Upper lobe of left lung (tissue), 6 donors: ENCODE results near the gene CENPM. TPM values are rescaled to one million over a fixed set of nuclear protein-coding genes. Genes with fewer than 3 reads are reported as not detected.

Experiments used
- ATAC-seq, 2 donors: fragments of 200-7000 bp; cut with Tn5 transposase; one replicate each; pipeline ENCODE4 v1.9.1; 2022; ENCODE audit warnings: mild to moderate bottlenecking in 2 of 2, moderate library complexity in 2 of 2; ENCODE audit not compliant: low FRiP score in 2 of 2
- DNase-seq, 2 donors: peaks; one replicate each; pipeline ENCODE4 v3.0.0-alpha.2; 2019 to 2020
- H3K27ac ChIP-seq, 4 donors: fragments of 200-600 bp; sonication (generic); one replicate each; pipeline ENCODE4 v1.5.1; 2016 to 2019
- H3K27me3 ChIP-seq, 4 donors: fragments of 200-600 bp; sonication (generic); one replicate each; pipeline ENCODE4 v1.5.1; 2017 to 2019
- H3K36me3 ChIP-seq, 4 donors: fragments of 200-600 bp; sonication (generic); one replicate each; pipeline ENCODE4 v1.5.1; 2016 to 2019
- H3K4me1 ChIP-seq, 4 donors: fragments of 200-600 bp; sonication (generic); one replicate each; pipeline ENCODE4 v1.5.1; 2018 to 2019
- H3K4me3 ChIP-seq, 4 donors: fragments of 200-600 bp; sonication (generic); one replicate each; pipeline ENCODE4 v1.5.1; 2017 to 2019; ENCODE audit warnings: mild to moderate bottlenecking in 2 of 4, moderate library complexity in 1 of 4
- H3K9me3 ChIP-seq, 4 donors: fragments of 200-600 bp; sonication (generic); one replicate each; pipeline ENCODE4 v1.5.1; 2018 to 2019
- EP300 ChIP-seq, 4 donors: sonication (generic); formaldehyde crosslinking; IDR thresholded peaks; one replicate each; pipeline ENCODE4 v1.5.1; 2017; ENCODE audit warnings: antibody characterized with exemption in 4 of 4, control low read depth in 2 of 4
- POLR2A ChIP-seq, 4 donors: fragments of 450-650 bp; IDR thresholded peaks; one replicate each; pipeline ENCODE4 v1.5.1; 2016 to 2017; ENCODE audit warnings: antibody characterized with exemption in 4 of 4, mild to moderate bottlenecking in 2 of 4
- POLR2AphosphoS5 ChIP-seq, 2 donors: sonication (generic); formaldehyde crosslinking; IDR thresholded peaks; one replicate each; pipeline ENCODE4 v1.5.1; 2017; ENCODE audit warnings: antibody characterized with exemption in 2 of 2
- WGBS, 2 donors: methylation state at CpG; one replicate each; pipeline ENCODE4 v1.1.5; 2017 to 2018; 5-methylcytosine and 5-hydroxymethylcytosine counted together
- total RNA-seq, 6 donors: library from RNA; depleted of rRNA in 4 of 6; stranded (reverse); fragments of >200 nt in 4 of 6; gene quantifications; one replicate each; pipeline versions ENCODE4 v1.1.0 to v1.2.1, GENCODE V29; 2016 to 2021
- TF ChIP-seq, protein P1 (sequence below), 6 experiments: fragments of 450-650 bp in 4 of 6; fragments of 200-600 bp in 2 of 6; sonication (generic) in 2 of 6; IDR thresholded peaks; one replicate each; pipeline ENCODE4 v1.5.1; 2016 to 2019; ENCODE audit warnings: antibody characterized with exemption in 6 of 6
- donor health status: DM: no; HTN: no; CAD: no; lungs with moderate emphysema.
- donor health status: DM: no; HTN: yes; CAD: no; lungs with severe emphysema.

The CENPM gene
- total RNA-seq, 6 donors from 2014 or later, result 1.9 to 9.9 (median 7.3) TPM; not detected in 1

DNA sequence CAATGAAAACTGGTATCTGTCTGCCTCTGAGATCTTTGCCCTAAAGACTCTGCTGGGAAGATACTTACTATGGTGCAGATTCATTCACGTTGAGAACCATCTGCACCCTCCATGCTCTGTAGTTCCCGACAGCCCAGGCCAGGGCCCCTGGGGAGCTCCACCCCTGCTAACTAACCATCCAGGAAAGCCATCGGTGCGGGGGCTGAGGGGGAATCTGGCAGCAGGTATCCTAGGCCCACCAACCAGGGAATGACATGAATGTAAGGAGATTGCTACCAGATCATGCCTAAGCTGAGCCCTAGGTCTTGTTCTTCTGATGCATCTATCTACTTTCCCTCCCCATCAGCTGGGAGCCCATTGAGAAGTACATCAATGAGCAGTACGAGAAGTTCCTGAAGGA is 40.3 kb upstream of the CENPM start:
- no peak for TF ChIP-seq POLR2AphosphoS5 (IDR thresholded peaks at IDR 0.05)
- no peak for TF ChIP-seq POLR2A (IDR thresholded peaks at IDR 0.05)
- TF ChIP-seq, protein P1, sequence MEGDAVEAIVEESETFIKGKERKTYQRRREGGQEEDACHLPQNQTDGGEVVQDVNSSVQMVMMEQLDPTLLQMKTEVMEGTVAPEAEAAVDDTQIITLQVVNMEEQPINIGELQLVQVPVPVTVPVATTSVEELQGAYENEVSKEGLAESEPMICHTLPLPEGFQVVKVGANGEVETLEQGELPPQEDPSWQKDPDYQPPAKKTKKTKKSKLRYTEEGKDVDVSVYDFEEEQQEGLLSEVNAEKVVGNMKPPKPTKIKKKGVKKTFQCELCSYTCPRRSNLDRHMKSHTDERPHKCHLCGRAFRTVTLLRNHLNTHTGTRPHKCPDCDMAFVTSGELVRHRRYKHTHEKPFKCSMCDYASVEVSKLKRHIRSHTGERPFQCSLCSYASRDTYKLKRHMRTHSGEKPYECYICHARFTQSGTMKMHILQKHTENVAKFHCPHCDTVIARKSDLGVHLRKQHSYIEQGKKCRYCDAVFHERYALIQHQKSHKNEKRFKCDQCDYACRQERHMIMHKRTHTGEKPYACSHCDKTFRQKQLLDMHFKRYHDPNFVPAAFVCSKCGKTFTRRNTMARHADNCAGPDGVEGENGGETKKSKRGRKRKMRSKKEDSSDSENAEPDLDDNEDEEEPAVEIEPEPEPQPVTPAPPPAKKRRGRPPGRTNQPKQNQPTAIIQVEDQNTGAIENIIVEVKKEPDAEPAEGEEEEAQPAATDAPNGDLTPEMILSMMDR (IDR thresholded peaks at IDR 0.05), result no peak
- no peak for TF ChIP-seq EP300 (IDR thresholded peaks at IDR 0.05)
- H3K4me3 ChIP-seq, result no peak overlapping the region
- no peak overlapping the region for H3K27ac ChIP-seq
- no peaks in the 10 kb centered on the region for H3K4me1 ChIP-seq
- no peaks in the 10 kb centered on the region for H3K36me3 ChIP-seq
- no peaks in the 10 kb centered on the region for H3K27me3 ChIP-seq
- no peaks in the 10 kb centered on the region for H3K9me3 ChIP-seq
- DNase-seq (no peak), ATAC-seq (no peak)
- WGBS, 2 donors, result 94 to 97% methylated on average over 3 to 5 of the region's 5 CpGs

DNA sequence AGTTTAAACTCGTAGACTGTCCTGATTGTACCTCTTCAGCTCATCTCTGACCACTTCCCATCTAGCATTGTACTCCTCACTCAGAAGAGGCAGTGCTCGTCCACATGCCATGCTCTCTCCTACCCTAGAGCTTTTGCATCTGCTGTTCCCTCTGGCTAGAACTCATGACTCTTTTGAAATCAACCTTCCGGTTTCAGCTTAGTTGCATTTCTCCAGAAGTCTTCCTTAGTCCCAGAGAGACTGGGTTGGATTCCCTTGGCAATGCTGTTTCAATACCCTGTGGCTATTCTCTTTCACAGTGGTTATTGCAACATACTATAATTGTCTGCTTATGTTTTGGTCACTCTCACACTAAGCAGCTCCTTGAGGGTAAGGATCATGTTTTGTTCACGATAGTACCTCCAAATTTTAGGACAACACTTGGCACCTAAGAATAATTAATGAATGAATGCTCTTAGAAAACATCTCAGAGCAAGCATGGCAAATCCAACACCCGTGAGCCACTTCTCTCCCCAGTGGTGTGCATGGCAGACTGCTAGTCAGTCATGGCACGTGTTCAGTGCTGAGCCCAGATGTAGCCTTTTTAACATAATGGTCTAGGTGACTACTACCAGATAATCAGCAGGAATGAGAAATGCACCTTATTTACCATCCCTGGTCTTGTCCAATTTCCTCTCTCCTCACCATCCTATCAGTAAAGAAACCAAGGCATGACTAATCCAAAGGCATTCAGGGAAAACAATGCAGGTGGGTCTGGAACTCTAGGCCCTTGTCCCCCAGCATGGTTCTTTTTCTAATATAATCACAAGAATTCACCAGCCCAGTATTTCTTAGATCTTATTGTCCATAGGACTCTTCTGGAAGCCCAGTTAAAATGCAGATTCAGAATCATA is 36.8 kb upstream of the CENPM start:
- DNase-seq (no peak), ATAC-seq (peak; percentile 40 to 48)
- TF ChIP-seq POLR2A (IDR thresholded peaks at IDR 0.05) (peak in 1 of 4 donors; percentile 20), POLR2AphosphoS5 (IDR thresholded peaks at IDR 0.05) (no peak), EP300 (IDR thresholded peaks at IDR 0.05) (peak in 1 of 4 donors; percentile 21)
- TF ChIP-seq, protein P1 (IDR thresholded peaks at IDR 0.05), result no peak
- H3K27ac ChIP-seq, result peak overlapping the region in 1 of 4 donors; percentile 7
- no peaks in the 10 kb centered on the region for H3K27me3 ChIP-seq
- H3K4me3 ChIP-seq, result no peak overlapping the region
- 56 to 73% methylated on average over 6 of the region's 6 CpGs for WGBS, 2 donors
- no peaks in the 10 kb centered on the region for H3K4me1 ChIP-seq
- H3K9me3 ChIP-seq, result no peaks in the 10 kb centered on the region
- no peaks in the 10 kb centered on the region for H3K36me3 ChIP-seq

DNA sequence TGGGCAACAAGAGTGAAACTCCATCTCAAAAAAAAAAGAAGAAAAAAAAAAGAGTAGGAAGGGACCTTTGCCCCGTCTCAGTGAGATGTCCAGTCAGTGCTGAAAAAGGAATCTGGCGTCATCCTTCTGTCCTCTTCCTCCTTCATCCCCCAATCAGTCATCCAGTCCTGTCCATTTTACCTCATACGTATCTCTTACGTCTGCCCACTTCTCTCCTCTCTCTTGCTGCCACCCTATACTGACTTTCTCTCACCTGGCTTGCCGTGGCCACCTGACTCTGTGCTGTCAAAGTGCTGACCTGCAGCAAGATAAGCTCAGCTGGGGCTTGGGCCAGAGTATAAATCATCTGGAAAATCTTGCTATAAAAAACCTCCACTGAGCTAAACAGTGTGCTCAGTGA is 35.9 kb upstream of the CENPM start:
- WGBS, 2 donors, result 67 to 72% methylated on average over 5 of the region's 5 CpGs
- Histone ChIP-seq H3K36me3 (no peaks in the 10 kb centered on the region), H3K27ac (peak overlapping the region in 1 of 4 donors; percentile 7), H3K4me1 (no peaks in the 10 kb centered on the region), H3K27me3 (no peaks in the 10 kb centered on the region), H3K4me3 (no peak overlapping the region), H3K9me3 (no peaks in the 10 kb centered on the region)
- ATAC-seq (no peak), DNase-seq (no peak)
- TF ChIP-seq POLR2AphosphoS5 (IDR thresholded peaks at IDR 0.05) (no peak), EP300 (IDR thresholded peaks at IDR 0.05) (no peak), POLR2A (IDR thresholded peaks at IDR 0.05) (no peak)
- TF ChIP-seq, protein P1 (IDR thresholded peaks at IDR 0.05), result no peak

DNA sequence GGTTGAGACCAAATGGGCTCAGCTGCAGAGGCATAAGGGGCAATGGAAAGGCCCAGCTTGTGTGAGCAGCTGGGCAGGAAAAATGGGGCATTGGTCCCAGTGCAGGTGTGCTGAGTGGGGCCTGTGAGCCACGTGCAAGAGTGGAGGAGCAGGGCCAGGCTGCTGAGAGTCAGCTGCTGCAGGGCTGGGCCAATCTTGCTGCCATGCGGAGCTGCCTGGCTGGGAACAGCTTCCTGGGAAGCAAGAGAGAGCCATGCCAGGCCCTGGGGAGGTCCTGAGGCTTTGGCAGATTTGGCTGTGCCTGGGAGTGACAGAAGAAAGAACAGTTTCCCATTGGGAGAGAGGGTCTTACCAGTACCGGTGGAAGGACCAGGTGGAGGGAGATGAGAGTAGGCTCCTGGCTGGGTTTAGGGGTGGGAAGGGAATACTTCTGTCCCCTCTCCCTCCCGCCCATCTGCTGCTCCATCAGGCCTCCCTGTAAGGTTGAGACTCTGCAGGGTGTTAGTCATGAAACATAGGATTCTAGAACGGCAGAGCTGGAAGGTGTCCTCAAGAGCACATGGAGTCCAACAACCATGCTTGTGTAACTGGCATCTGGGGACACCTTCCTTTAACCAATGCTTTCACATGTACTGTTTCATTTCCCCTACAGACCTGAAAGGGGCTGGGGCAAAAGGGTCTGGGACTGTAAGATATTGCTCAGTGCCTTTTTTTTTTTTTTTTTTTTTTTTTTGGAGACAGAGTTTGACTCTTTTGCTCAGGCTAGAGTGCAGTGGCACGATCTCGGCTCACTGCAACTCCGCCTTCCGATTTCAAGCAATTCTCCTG is 32.7 kb upstream of the CENPM start:
- H3K9me3 ChIP-seq, result no peaks in the 10 kb centered on the region
- H3K4me3 ChIP-seq, result no peak overlapping the region
- ATAC-seq (no peak), DNase-seq (no peak)
- 81 to 85% methylated on average over 9 of the region's 9 CpGs for WGBS, 2 donors
- H3K27ac ChIP-seq, result no peak overlapping the region
- peaks cover 9 to 16% (median 11%) of the 10 kb centered on the region in 4 donors for H3K4me1 ChIP-seq
- H3K36me3 ChIP-seq, result no peaks in the 10 kb centered on the region
- no peak for TF ChIP-seq POLR2A (IDR thresholded peaks at IDR 0.05)
- TF ChIP-seq EP300 (IDR thresholded peaks at IDR 0.05), result no peak
- TF ChIP-seq, protein P1 (IDR thresholded peaks at IDR 0.05), result no peak
- no peak for TF ChIP-seq POLR2AphosphoS5 (IDR thresholded peaks at IDR 0.05)
- H3K27me3 ChIP-seq, result peaks cover 0 to 18% (median 12%) of the 10 kb centered on the region in 4 donors
